IPS-20b (cell line): ENCODE results near the gene MRPS2.

ENCODE experiments used
- H3K27ac ChIP-seq: one replicate; pipeline ENCODE4 v1.5.1; 2013; ENCODE audit warnings: low read length
- H3K27me3 ChIP-seq: 2 replicates; pipeline ENCODE4 v1.6.1; 2013; ENCODE audit warnings: mild to moderate bottlenecking, low read length, inconsistent platforms; ENCODE audit not compliant: insufficient read depth
- H3K36me3 ChIP-seq: 2 replicates; pipeline ENCODE4 v1.6.1; 2013; ENCODE audit warnings: low read depth, mild to moderate bottlenecking, inconsistent platforms, low read length, moderate library complexity; ENCODE audit not compliant: insufficient read depth
- H3K4me1 ChIP-seq: 2 replicates; pipeline ENCODE4 v1.6.1; 2013; ENCODE audit warnings: mild to moderate bottlenecking, control low read depth, inconsistent platforms, low read length, moderate library complexity; ENCODE audit not compliant: insufficient read depth
- H3K4me3 ChIP-seq: 2 replicates; pipeline ENCODE4 v1.5.1; 2013; ENCODE audit warnings: mild to moderate bottlenecking, low read length, inconsistent platforms
- H3K9ac ChIP-seq: 2 replicates; pipeline ENCODE4 v1.6.1; 2013; ENCODE audit warnings: low read depth, mild to moderate bottlenecking, inconsistent platforms, low read length, moderate library complexity
- H3K9me3 ChIP-seq: 2 replicates; pipeline ENCODE4 v1.6.1; 2013; ENCODE audit warnings: mild to moderate bottlenecking, low read depth, low read length, inconsistent platforms; ENCODE audit not compliant: insufficient read depth

The MRPS2 gene

DNA sequence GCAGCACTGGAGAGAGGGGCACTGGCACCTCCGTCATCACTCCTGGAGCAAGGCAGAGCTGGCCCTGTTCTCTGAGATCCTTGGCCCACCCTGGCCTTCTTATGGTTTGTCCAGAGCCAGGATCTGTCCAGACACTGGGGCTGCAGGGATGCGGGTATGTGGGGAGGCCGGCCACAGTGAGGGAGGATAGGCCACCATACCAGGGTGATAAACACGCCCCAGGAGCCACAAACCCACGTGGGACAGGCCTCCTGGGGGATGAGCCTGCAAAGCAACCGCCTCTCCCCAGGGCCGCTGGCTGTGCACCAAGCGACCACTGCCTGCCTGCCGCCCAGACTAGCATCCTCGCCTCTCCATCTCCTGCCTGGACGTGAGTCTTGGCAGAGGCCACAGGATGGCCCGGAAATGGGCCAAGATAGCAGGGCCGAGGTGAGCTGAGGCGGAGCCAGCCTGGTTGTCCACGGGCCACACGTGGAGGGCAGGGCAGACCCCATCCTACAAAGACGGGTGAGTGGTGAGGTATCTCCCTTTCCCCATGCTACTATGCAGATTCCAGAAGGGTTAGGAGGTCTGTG lies 49.9 kb downstream of the MRPS2 start:
- Histone ChIP-seq H3K27ac (no peak overlapping the region), H3K4me1 (no peaks in the 10 kb centered on the region), H3K36me3 (no peaks in the 10 kb centered on the region), H3K27me3 (no peaks in the 10 kb centered on the region), H3K9ac (no peak overlapping the region), H3K4me3 (no peak overlapping the region), H3K9me3 (no peaks in the 10 kb centered on the region)

DNA sequence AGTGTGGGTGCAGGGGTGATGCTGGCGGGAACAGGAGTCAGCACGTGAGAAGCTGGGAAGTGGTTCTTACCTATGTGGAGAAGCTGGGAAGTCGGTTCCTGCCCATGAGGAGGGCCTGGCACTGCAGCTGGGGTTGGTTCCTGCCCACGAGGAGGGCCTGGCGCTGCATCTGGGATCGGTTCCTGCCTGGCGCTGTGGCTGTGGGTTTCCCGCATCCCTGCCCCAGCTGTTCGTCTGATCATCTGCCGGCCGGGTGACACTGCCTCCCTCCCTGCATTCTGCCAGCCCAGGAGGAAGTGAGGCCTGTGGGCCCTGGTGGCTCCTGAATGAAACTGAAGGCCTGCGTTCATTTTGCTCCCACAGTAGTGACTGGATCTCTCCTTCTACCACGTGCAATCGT lies 50.5 kb downstream of the MRPS2 start:
- Histone ChIP-seq H3K4me3 (no peak overlapping the region), H3K4me1 (no peaks in the 10 kb centered on the region), H3K27me3 (no peaks in the 10 kb centered on the region), H3K36me3 (no peaks in the 10 kb centered on the region), H3K27ac (no peak overlapping the region), H3K9ac (no peak overlapping the region), H3K9me3 (no peaks in the 10 kb centered on the region)

DNA sequence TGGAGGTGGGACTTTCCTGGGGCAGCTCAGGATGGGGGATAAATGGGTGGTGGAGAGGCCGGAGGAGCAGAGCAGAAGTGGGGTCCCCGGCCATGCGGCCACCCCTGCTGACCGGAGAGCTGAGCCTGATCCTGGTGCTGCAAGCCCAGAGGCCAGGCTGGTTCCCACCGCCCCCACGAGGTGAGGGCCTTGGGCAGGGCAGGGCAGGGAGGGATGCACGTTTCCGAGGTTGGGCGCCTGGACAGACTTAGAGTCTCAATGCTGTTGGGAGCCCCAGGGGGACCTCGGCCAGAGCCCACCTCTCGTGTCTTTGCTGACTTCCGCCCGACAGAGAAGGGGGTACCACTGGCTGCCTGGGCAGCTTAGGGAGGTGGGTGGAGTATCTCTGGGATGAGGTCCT lies 51.0 kb downstream of the MRPS2 start:
- Histone ChIP-seq H3K4me1 (no peaks in the 10 kb centered on the region), H3K9me3 (no peaks in the 10 kb centered on the region), H3K4me3 (no peak overlapping the region), H3K36me3 (no peaks in the 10 kb centered on the region), H3K27ac (no peak overlapping the region), H3K9ac (no peak overlapping the region), H3K27me3 (no peaks in the 10 kb centered on the region)

DNA sequence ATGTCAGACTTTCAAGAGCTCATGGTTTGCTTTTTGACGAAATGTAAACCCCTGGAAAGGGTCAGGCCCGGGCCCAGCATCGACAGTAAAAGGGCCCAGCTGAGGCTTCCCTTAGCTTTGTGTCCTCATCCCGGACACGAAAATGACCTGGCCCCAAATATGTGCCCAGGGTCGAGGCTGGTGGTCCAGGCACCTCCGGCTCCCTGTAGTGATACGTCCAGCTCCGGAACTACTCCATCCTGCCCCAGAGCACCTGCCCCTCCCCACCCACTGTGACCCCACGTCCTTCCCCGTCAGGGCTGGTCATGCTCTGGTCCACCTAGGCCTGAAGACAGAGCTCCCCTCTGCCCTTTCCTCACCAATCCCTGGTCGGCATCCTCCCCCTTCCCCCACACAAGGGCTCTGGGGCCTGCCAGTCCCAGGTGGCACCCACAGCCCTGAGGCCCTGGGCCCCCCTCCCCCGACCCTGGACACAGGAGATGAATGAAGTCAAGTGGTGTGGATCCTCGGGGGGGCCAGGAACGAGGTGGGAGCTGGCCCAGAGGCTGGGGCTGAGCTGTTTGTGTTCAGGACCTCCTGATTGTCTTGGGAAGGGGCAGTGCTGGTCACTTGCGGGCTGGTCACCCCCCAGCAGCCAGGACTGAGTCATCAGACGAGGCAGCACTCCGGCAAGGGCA lies 51.7 kb downstream of the MRPS2 start:
- H3K9ac ChIP-seq, result no peak overlapping the region
- no peaks in the 10 kb centered on the region for H3K27me3 ChIP-seq
- H3K36me3 ChIP-seq, result no peaks in the 10 kb centered on the region
- H3K4me3 ChIP-seq, result no peak overlapping the region
- H3K4me1 ChIP-seq, result no peaks in the 10 kb centered on the region
- no peak overlapping the region for H3K27ac ChIP-seq
- H3K9me3 ChIP-seq, result no peaks in the 10 kb centered on the region

DNA sequence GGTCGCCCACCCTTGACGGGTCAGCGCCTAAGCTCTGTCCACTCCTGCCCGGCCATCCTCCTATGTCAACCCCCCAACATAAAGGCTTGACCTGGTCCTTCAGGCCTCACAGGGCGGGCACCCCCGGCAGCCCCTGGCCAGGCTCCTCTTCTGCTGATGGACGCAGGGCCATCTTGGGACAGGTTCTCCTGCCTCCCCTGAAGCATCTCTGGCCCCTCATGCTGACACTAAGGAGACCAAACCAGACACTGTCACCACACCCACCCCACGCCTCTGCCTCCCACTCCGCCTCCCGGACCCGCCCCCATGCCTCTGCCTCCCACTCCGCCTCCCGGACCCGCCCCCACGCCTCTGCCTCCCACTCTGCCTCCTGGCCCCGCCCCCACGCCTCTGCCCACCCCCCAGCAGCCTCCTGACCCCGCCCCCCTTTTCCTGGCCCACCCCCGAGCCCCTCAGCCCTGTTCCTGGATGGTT lies 52.3 kb downstream of the MRPS2 start:
- H3K27ac ChIP-seq, result no peak overlapping the region
- H3K36me3 ChIP-seq, result no peaks in the 10 kb centered on the region
- H3K9ac ChIP-seq, result no peak overlapping the region
- H3K4me1 ChIP-seq, result no peaks in the 10 kb centered on the region
- no peaks in the 10 kb centered on the region for H3K27me3 ChIP-seq
- H3K4me3 ChIP-seq, result no peak overlapping the region
- H3K9me3 ChIP-seq, result no peaks in the 10 kb centered on the region
